ENCODE results near the gene UBASH3B. TPM values are rescaled to one million over a fixed set of nuclear protein-coding genes. Genes with fewer than 3 reads are reported as not detected.
A peak's percentile ranks its signal among the peaks of the same experiment; 100 is the strongest.

Gene UBASH3B
- total RNA-seq, 1 experiment from 2014 or later: 81.9 TPM

DNA sequence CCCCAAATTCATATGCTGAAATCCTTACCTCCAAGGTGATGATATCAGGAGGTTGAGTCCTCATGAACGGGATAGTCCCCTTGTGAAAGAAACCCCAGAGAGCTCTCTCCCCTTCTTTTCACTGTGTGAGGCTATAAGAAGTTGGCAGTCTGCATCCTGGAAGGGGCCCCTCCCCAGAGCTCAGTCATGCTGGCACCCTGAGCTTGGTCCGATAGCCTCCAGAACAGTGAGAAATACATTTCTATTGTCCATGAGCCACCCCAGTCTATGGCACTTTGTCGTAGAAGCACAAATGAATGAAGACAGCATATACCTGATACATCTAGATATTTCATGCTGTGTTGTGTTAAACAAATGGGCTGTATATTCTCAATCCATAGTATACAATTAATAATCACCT lies 101.7 kb downstream of the UBASH3B start:
- H3K9me2 ChIP-seq (ENCODE audit: insufficient read depth): no peaks in the 10 kb centered on the region
- no peak overlapping the region for H3K27ac ChIP-seq
- no peaks in the 10 kb centered on the region for H3K27me3 ChIP-seq (ENCODE audit: insufficient read depth, low read depth)
- no peak for TF ChIP-seq EZH2 (IDR thresholded peaks at IDR 0.05; ENCODE audit: low read depth)
- no peaks in the 10 kb centered on the region for H3K9me3 ChIP-seq (ENCODE audit: insufficient read depth, low read depth)
- H3K79me2 ChIP-seq (ENCODE audit: low read depth): peaks cover 85% of the 10 kb centered on the region
- CTCF ChIA-PET: no interaction called here
- peaks cover 10% of the 10 kb centered on the region; the same call in 1 of the 2 replicates for H4K20me1 ChIP-seq (ENCODE audit: insufficient read depth)
- POLR2A ChIA-PET (ENCODE audit: unreplicated experiment): no interaction called here
- no peaks in the 10 kb centered on the region for H3K4me1 ChIP-seq (replicated peaks; ENCODE audit: insufficient read depth)
- H3F3A ChIP-seq (ENCODE audit: insufficient read depth, low read depth): peaks cover 31% of the 10 kb centered on the region; the same call in 1 of the 2 replicates
- H3K36me3 ChIP-seq (ENCODE audit: low read depth): no peaks in the 10 kb centered on the region
- H2AFZ ChIP-seq: no peak overlapping the region
- no peak for DNase-seq
- no peak overlapping the region for H3K4me3 ChIP-seq
- intact Hi-C loops (cut with micrococcal nuclease; ENCODE audit: unreplicated experiment): no loop called here
- no peak overlapping the region for H3K4me2 ChIP-seq
- no TSS peak for BruUV-seq (replicated peaks)

GRCh38 chr11:122758339-122758738 lies 102.8 kb downstream of the UBASH3B start:
- POLR2A ChIA-PET (ENCODE audit: unreplicated experiment): no interaction called here
- intact Hi-C loops (cut with micrococcal nuclease; ENCODE audit: unreplicated experiment): no loop called here
- Histone ChIP-seq H2AFZ (no peak overlapping the region), H3K9me2 (ENCODE audit: insufficient read depth) (no peaks in the 10 kb centered on the region), H3F3A (ENCODE audit: insufficient read depth, low read depth) (peaks cover 31% of the 10 kb centered on the region; the same call in 1 of the 2 replicates), H3K4me3 (no peak overlapping the region), H4K20me1 (ENCODE audit: insufficient read depth) (peaks cover 11% of the 10 kb centered on the region; the same call in 1 of the 2 replicates), H3K36me3 (ENCODE audit: low read depth) (no peaks in the 10 kb centered on the region), H3K4me2 (no peak overlapping the region), H3K79me2 (ENCODE audit: low read depth) (peaks cover 87% of the 10 kb centered on the region), H3K4me1 (replicated peaks; ENCODE audit: insufficient read depth) (no peaks in the 10 kb centered on the region), H3K27ac (no peak overlapping the region), H3K9me3 (ENCODE audit: insufficient read depth, low read depth) (no peaks in the 10 kb centered on the region), H3K27me3 (ENCODE audit: insufficient read depth, low read depth) (no peaks in the 10 kb centered on the region)
- TF ChIP-seq, protein P1, sequence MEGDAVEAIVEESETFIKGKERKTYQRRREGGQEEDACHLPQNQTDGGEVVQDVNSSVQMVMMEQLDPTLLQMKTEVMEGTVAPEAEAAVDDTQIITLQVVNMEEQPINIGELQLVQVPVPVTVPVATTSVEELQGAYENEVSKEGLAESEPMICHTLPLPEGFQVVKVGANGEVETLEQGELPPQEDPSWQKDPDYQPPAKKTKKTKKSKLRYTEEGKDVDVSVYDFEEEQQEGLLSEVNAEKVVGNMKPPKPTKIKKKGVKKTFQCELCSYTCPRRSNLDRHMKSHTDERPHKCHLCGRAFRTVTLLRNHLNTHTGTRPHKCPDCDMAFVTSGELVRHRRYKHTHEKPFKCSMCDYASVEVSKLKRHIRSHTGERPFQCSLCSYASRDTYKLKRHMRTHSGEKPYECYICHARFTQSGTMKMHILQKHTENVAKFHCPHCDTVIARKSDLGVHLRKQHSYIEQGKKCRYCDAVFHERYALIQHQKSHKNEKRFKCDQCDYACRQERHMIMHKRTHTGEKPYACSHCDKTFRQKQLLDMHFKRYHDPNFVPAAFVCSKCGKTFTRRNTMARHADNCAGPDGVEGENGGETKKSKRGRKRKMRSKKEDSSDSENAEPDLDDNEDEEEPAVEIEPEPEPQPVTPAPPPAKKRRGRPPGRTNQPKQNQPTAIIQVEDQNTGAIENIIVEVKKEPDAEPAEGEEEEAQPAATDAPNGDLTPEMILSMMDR (conservative IDR thresholded peaks at IDR 0.05): no peak
- CTCF ChIA-PET: interaction anchor here (1.5 kb wide), 1 partner anchor 130 kb away, joined by 5 read pairs; no protein-coding TSS in a partner anchor
- BruUV-seq (replicated peaks): no TSS peak
- DNase-seq: no peak

GRCh38 chr11:122758974-122759373 lies 103.5 kb downstream of the UBASH3B start:
- Histone ChIP-seq H3K9me3 (ENCODE audit: insufficient read depth, low read depth) (no peaks in the 10 kb centered on the region), H3K9me2 (ENCODE audit: insufficient read depth) (no peaks in the 10 kb centered on the region), H3K36me3 (ENCODE audit: low read depth) (no peaks in the 10 kb centered on the region), H3K4me3 (no peak overlapping the region), H3K4me1 (replicated peaks; ENCODE audit: insufficient read depth) (no peaks in the 10 kb centered on the region), H3F3A (ENCODE audit: insufficient read depth, low read depth) (peaks cover 30% of the 10 kb centered on the region; the same call in 1 of the 2 replicates), H3K27me3 (ENCODE audit: insufficient read depth, low read depth) (no peaks in the 10 kb centered on the region), H2AFZ (no peak overlapping the region), H3K27ac (0 out of 2 replicates have a peak overlapping the region, but pooled peaks have one; percentile 28), H4K20me1 (ENCODE audit: insufficient read depth) (peaks cover 11% of the 10 kb centered on the region; the same call in 1 of the 2 replicates), H3K4me2 (no peak overlapping the region), H3K79me2 (ENCODE audit: low read depth) (peaks cover 88% of the 10 kb centered on the region)
- intact Hi-C loops (cut with micrococcal nuclease; ENCODE audit: unreplicated experiment): no loop called here
- ChIA-PET CTCF (interaction anchor here (1.5 kb wide), 1 partner anchor 130 kb away, joined by 5 read pairs; no protein-coding TSS in a partner anchor), POLR2A (ENCODE audit: unreplicated experiment) (no interaction called here)
- no peak for TF ChIP-seq EZH2 (IDR thresholded peaks at IDR 0.05; ENCODE audit: low read depth)
- TF ChIP-seq, protein P1 (conservative IDR thresholded peaks at IDR 0.05): no peak
- DNase-seq: no peak
- no TSS peak for BruUV-seq (replicated peaks)

DNA sequence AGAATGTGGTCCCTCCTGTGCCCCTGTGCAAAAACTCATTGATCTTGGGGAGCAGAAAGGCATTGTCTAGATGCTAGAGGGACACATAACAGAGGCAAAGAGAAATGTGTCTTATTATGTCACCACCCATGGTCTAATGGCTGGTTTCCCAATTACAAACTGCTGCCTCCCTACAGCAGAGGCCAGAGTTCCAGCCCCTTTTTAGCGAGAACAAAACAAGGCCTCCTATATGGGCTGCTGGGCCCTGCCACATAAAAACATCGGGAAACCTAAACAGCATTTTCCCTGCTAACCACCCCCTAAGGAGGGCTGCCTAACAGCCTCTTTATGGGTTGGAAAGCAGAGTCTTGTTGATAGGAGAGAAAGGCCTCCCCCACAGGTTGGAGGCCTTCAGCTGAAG lies 107.6 kb downstream of the UBASH3B start:
- intact Hi-C loops (cut with micrococcal nuclease; ENCODE audit: unreplicated experiment): no loop called here
- Histone ChIP-seq H3K27me3 (ENCODE audit: insufficient read depth, low read depth) (no peaks in the 10 kb centered on the region), H3K36me3 (ENCODE audit: low read depth) (no peaks in the 10 kb centered on the region), H3K4me3 (no peak overlapping the region), H3K4me1 (replicated peaks; ENCODE audit: insufficient read depth) (no peaks in the 10 kb centered on the region), H3K9me2 (ENCODE audit: insufficient read depth) (no peaks in the 10 kb centered on the region), H3K4me2 (no peak overlapping the region), H3K27ac (no peak overlapping the region), H4K20me1 (ENCODE audit: insufficient read depth) (peaks cover 11% of the 10 kb centered on the region; the same call in 1 of the 2 replicates), H3F3A (ENCODE audit: insufficient read depth, low read depth) (peaks cover 29% of the 10 kb centered on the region; the same call in 1 of the 2 replicates), H2AFZ (no peak overlapping the region), H3K9me3 (ENCODE audit: insufficient read depth, low read depth) (no peaks in the 10 kb centered on the region), H3K79me2 (ENCODE audit: low read depth) (peaks cover 86% of the 10 kb centered on the region)
- ChIA-PET POLR2A (ENCODE audit: unreplicated experiment) (no interaction called here), CTCF (interaction anchor here (0.6 kb wide), 1 partner anchor 38 kb away, joined by 9 read pairs; no protein-coding TSS in a partner anchor)
- no TSS peak for BruUV-seq (replicated peaks)
- TF ChIP-seq, protein P1 (conservative IDR thresholded peaks at IDR 0.05): no peak
- no peak for TF ChIP-seq EZH2 (IDR thresholded peaks at IDR 0.05; ENCODE audit: low read depth)
- no peak for DNase-seq

All from PC-9 (cell line).